PC-3 (cell line): Measurements from ENCODE around the gene PKP2.

Experiments
- CTCF ChIP-seq: fragments of 300-600 bp; sonication (generic); conservative IDR thresholded peaks from 2 replicates; pipeline ENCODE4 v1.5.1; 2017; ENCODE audit warnings: antibody characterized with exemption, low read depth, mild to moderate bottlenecking, low read length
- EZH2 ChIP-seq: fragments of 300-600 bp; sonication (generic); IDR thresholded peaks from one replicate; pipeline ENCODE4 v1.6.1; 2017; ENCODE audit warnings: antibody characterized with exemption, mild to moderate bottlenecking, low read length; ENCODE audit not compliant: unreplicated experiment
- EZH2phosphoT487 ChIP-seq: fragments of 300-600 bp; sonication (generic); IDR thresholded peaks from 2 replicates; pipeline ENCODE4 v1.6.1; 2018; ENCODE audit warnings: mild to moderate bottlenecking, antibody characterized with exemption, low read length, borderline replicate concordance

GRCh38 chr12:32765906-32766305 lies 130.7 kb downstream of the PKP2 start:
- no peak for TF ChIP-seq CTCF
- no peak for TF ChIP-seq EZH2phosphoT487
- TF ChIP-seq EZH2 = no peak
